Panc1 (cell line): ENCODE measurements around the gene KAZN. TPM values are rescaled to one million over a fixed set of nuclear protein-coding genes. Genes with fewer than 3 reads are reported as not detected.

Experiments used
- ATAC-seq: fragments of 200-7000 bp; cut with Tn5 transposase; 2 replicates; pipeline ENCODE4 v1.9.1; 2020; ENCODE audit warnings: mild to moderate bottlenecking, moderate library complexity
- BruUV-seq: library from RNA; stranded (reverse); fragments of 400-500 nt; replicated peaks from 2 replicates; lab custom pipeline; 2021; lab: Mats Ljungman, UMichigan
- CTCF ChIA-PET: fragments of 300-600 bp; sonication (Branson Sonifier 250); formaldehyde crosslinking; loops from one replicate; lab custom pipeline; 2022; ENCODE audit warnings: antibody characterized with exemption; lab: Charles Lee
- POLR2A ChIA-PET: fragments of 300-600 bp; sonication (Branson Sonifier 250); formaldehyde crosslinking; loops from one replicate; lab custom pipeline; 2022; ENCODE audit warnings: antibody characterized with exemption; lab: Charles Lee
- DNase-seq: peaks from one replicate; pipeline ENCODE4 v3.0.0-alpha.2; 2010; ENCODE audit warnings: low read depth, low spot score
- H3K27ac ChIP-seq: 2 replicates; pipeline ENCODE4 v1.5.1; 2011; ENCODE audit warnings: mild to moderate bottlenecking, low read length, inconsistent platforms
- H3K27me3 ChIP-seq: fragments of 200-500 bp; sonication (Bioruptor generic); 2 replicates; pipeline ENCODE4 v1.6.0; 2014; ENCODE audit warnings: low read length, inconsistent platforms; ENCODE audit not compliant: control insufficient read depth, insufficient read depth
- H3K36me3 ChIP-seq: fragments of 200-500 bp; sonication (Bioruptor generic); 2 replicates; pipeline ENCODE4 v1.5.1; 2014; ENCODE audit warnings: inconsistent platforms, mild to moderate bottlenecking, low read length, moderate library complexity; ENCODE audit not compliant: control insufficient read depth, insufficient read depth
- H3K4me1 ChIP-seq: 2 replicates; pipeline ENCODE4 v1.5.1; 2011; ENCODE audit warnings: inconsistent platforms, mild to moderate bottlenecking, low read length, moderate library complexity; ENCODE audit not compliant: control insufficient read depth, insufficient read depth
- H3K4me3 ChIP-seq, 2 experiments: 2 replicates each; pipeline ENCODE4 v1.5.1; 2011 to 2012; ENCODE audit warnings: low read depth in 2 of 2, low read length in 2 of 2, mild to moderate bottlenecking in 2 of 2, inconsistent platforms in 1 of 2, moderate library complexity in 1 of 2
- H3K9me3 ChIP-seq: fragments of 200-500 bp; sonication (Bioruptor generic); 2 replicates; pipeline ENCODE4 v1.5.1; 2014; ENCODE audit warnings: low read depth, mild to moderate bottlenecking, inconsistent platforms, low read length, moderate library complexity; ENCODE audit not compliant: control insufficient read depth, insufficient read depth
- CTCF ChIP-seq: fragments of 450-650 bp; IDR thresholded peaks from 2 replicates; pipeline ENCODE4 v1.5.1; 2017; ENCODE audit warnings: mild to moderate bottlenecking
- POLR2AphosphoS5 ChIP-seq: IDR thresholded peaks from 2 replicates; pipeline ENCODE4 v1.6.1; 2012; ENCODE audit warnings: mild to moderate bottlenecking, low read depth, low read length, moderate library complexity
- REST ChIP-seq, 2 experiments: IDR thresholded peaks; 2 replicates each; pipeline ENCODE4 v1.6.1; 2011 to 2012; ENCODE audit warnings: low read depth in 2 of 2, control low read depth in 1 of 2, low read length in 1 of 2, mild to moderate bottlenecking in 1 of 2, moderate library complexity in 1 of 2; ENCODE audit not compliant: insufficient read depth in 1 of 2
- SIN3A ChIP-seq: IDR thresholded peaks from 2 replicates; pipeline ENCODE4 v1.6.1; 2012; ENCODE audit warnings: low read depth, mild to moderate bottlenecking, low read length, moderate library complexity, borderline replicate concordance; ENCODE audit not compliant: insufficient read depth
- TCF7L2 ChIP-seq: IDR thresholded peaks from 2 replicates; pipeline ENCODE4 v1.6.1; 2011; ENCODE audit warnings: mild to moderate bottlenecking, low read depth, low read length, inconsistent platforms
- in situ Hi-C: cut with HindIII; loops from 2 replicates; pipeline ENCODE4 v1.10.0; 2016; ENCODE audit warnings: low sequenced_read_pairs, low pct_unique_long_range_greater_than_20kb
- intact Hi-C: fragments of 100-400 bp; cut with micrococcal nuclease; formaldehyde crosslinking; loops from one replicate; pipeline ENCODE4 v1.10.0; 2022; ENCODE audit not compliant: unreplicated experiment
- total RNA-seq: library from RNA; stranded (reverse); gene quantifications from one replicate; pipeline ENCODE4 v1.2.1, GENCODE V29; 2021; ENCODE audit not compliant: unreplicated experiment

KAZN gene
- total RNA-seq, 1 experiment from 2014 or later, result 6.6 TPM

DNA sequence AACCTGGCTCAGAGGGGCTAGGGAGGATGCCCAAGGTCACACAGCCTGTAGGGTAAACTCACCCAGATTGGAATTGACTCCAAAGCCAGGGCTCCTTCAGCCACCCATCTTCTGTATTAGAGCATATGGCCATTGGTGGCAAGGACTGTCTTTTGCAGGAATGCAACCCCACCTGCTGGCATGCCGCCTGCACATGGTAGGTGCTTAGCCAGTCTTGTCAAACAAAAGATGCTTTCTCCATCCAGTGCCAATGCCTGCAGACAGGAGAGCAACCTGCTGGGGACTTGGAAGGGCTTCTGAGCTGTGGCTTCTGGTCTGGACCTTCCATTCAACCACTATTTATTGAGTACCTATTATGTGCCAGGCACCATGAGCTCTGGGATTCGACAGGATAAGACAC lies 459.8 kb downstream of the KAZN start:
- no peaks in the 10 kb centered on the region for H3K36me3 ChIP-seq
- no peaks in the 10 kb centered on the region for H3K4me1 ChIP-seq
- no peaks in the 10 kb centered on the region for H3K9me3 ChIP-seq
- TF ChIP-seq SIN3A (no peak), REST (IDR thresholded peaks at IDR 0.05; ENCODE audit: insufficient read depth in 1 of 2, low read depth in 2 of 2, low read length in 1 of 2) (no peak), TCF7L2 (no peak), POLR2AphosphoS5 (no peak), CTCF (no peak)
- no peaks in the 10 kb centered on the region for H3K27me3 ChIP-seq
- no peak overlapping the region for H3K27ac ChIP-seq
- ATAC-seq (no peak), DNase-seq (no peak)
- intact Hi-C loops (no loop called here), in situ Hi-C loops (no loop called here)
- POLR2A ChIA-PET, result no interaction called here
- no TSS peak for BruUV-seq
- CTCF ChIA-PET, result no interaction called here
- no peak overlapping the region for H3K4me3 ChIP-seq

DNA sequence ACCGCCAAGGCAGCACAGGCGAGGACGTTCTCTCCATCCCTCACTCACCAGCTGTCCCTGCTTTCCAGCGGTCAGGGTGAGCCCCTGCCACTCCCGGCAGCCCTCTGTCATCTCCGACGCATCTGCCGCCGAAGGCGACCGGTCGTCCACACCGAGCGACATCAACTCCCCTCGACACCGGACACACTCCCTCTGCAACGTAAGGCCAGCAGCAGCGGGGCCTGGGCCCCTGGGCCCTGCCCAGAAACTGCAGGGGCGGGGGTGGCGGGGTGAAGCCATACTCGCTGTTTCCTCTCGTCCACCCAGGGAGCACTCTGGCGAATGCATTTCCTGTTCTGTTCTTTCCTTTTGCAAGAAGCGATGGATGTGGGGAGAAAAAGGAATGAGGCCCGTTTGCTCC lies 461.6 kb downstream of the KAZN start:
- H3K4me3 ChIP-seq, result no peak overlapping the region
- intact Hi-C loops (loop anchor here (10.0 kb wide), 1 partner anchor 65 kb away; no protein-coding TSS in a partner anchor), in situ Hi-C loops (no loop called here)
- no peak for TF ChIP-seq TCF7L2
- TF ChIP-seq REST (IDR thresholded peaks at IDR 0.05; ENCODE audit: insufficient read depth in 1 of 2, low read depth in 2 of 2, low read length in 1 of 2), result no peak
- TF ChIP-seq SIN3A, result no peak
- no peak for TF ChIP-seq POLR2AphosphoS5
- TF ChIP-seq CTCF, result no peak
- no peaks in the 10 kb centered on the region for H3K36me3 ChIP-seq
- DNase-seq (no peak), ATAC-seq (no peak)
- BruUV-seq, result no TSS peak
- no peak overlapping the region for H3K27ac ChIP-seq
- ChIA-PET CTCF (no interaction called here), POLR2A (no interaction called here)
- no peaks in the 10 kb centered on the region for H3K4me1 ChIP-seq
- no peaks in the 10 kb centered on the region for H3K27me3 ChIP-seq
- no peaks in the 10 kb centered on the region for H3K9me3 ChIP-seq
